Dermis blood vessel endothelial cell (primary cell): Measurements from ENCODE around the gene STX7. TPM values are rescaled to one million over a fixed set of nuclear protein-coding genes. Genes with fewer than 3 reads are reported as not detected.

Experiments used
- DNase-seq: peaks from one replicate; pipeline ENCODE4 v3.0.0; 2010
- total RNA-seq: library from RNA; depleted of rRNA; stranded (reverse); fragments of >200 nt; gene quantifications from 2 replicates; pipeline ENCODE4 v1.2.3, GENCODE V29; 2014

Gene STX7
- total RNA-seq, 1 donor from 2014 or later, result 58.9 TPM

- no peak for DNase-seq
Observed at GRCh38 chr6:132411296-132411695, 101.6 kb downstream of the STX7 start.

GRCh38 chr6:132410830-132411229 lies 102.1 kb downstream of the STX7 start:
- DNase-seq, result no peak

- DNase-seq, result no peak
Observed at GRCh38 chr6:132405143-132405915, 107.6 kb downstream of the STX7 start.

- no peak for DNase-seq
Observed at GRCh38 chr6:132404736-132405135, 108.2 kb downstream of the STX7 start.

DNA sequence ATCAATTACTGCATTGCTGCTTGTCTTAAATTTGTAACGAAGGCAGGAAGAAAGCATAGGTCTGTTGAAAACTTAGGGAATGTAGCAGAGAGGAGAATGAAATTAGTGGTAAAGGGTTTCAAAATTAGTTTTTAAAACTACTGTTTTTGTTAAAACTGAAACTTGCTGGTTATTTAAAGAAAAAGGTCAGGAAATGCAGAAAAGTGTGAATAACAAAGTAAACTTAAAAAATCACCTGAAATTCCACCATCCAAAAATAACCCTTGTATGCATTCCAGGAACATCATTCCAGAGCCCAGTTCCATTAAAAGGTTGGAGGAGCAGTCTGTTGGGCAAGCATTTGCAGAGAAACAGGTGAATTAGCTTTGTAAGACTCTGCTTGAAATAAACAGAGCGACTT lies 108.6 kb downstream of the STX7 start:
- DNase-seq, result no peak

DNA sequence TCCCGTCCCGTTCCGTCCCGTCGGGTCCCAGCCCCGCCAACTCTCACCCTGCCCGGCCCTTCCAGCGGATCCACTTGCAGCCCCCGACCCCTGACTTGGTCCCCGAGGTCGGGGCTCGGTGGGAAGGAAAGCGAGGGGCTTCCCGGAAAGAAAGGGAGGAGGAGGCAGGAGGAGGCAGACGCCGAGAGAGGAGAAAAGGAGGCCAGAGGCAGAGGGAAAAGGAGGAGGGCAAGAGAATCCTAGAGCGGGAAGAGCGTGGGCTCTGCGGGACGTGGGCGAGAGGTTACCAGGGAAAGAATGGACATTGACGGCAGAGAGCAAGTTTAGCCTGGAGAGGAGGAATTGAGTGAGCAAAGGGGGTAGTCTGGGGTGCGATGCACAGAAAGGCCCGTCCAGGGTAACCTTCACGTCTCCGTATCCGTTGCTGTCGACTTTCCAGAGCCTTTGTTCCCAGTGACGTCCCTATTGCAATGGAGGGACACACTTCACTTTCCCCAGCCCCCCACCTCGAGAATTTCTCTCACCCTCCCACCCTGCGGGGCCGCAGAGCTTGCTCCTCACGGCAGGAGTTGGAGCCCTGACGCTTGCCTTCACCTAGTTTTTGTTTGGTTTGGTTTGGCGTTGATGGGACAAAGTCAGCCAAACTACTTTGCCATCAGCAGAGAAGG lies 111.2 kb downstream of the STX7 start:
- DNase-seq, result no peak

DNA sequence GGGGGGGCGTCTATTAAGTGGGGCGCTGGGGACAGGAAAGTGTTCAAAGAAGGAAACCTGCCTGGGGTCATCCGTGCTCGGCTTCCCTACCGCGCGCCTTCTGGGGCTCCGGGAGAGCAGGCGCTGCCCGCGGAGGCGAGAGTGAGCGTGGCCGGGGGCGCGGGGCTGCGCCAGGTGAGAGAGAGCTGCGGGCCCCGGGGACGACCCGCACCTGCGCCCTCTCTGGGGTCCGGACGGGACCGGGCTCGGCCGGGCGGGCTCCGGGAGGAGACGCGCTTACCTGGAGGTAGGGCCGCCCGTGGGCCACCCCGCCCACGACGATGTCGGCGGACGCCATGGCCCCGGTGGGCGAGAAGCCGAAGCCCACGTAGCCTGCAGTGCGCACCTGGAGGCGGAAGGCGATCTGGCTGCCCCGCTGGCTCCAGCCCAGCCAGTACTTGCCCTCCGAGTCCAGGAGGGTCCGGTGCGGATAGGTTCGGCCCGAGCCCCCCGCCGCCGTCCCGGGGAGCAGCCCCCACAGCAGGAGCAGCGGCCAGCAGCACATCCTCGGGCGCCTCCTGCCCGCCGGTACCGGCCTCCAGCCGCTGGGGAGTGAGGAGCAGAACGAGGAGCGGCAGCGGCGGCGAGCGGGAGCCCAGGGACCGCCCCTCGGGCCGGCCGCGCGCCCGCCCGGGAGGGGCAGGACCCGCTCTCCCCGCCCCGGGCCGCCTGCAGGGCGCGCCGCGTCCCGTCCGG lies 111.9 kb downstream of the STX7 start, which contains the start of gene MOXD1:
Gene MOXD1, minus strand, starts transcription at position 593 of the 735 bp plus-strand sequence. Its CDS starts 49 bp downstream, at position 544.
- DNase-seq, result peak; percentile 30

DNA sequence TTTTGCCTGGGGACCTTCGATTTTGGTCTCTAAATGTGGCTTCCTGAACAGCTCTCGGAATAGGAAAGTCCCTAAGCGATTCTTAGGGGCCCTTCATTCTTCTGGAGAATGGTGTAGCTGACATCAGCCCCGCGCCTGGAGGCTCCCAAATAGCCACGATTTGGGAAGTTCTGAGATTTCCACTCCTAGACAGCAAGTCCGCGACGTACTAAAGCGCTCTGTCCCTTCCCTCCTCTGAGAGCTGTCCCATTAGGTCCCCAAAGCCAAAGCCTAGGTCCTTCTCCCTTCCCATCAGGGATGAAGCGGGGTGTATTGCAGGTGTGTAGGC lies 112.4 kb downstream of the STX7 start:
- no peak for DNase-seq

- no peak for DNase-seq
Observed at GRCh38 chr6:132399376-132400074, 113.4 kb downstream of the STX7 start.

Other genes with a start within 250 kb of the STX7 start
- 0.34 and 0.65 TPM in 2 replicates for gene MOXD1, start 111.6 kb downstream of the STX7 start, total RNA-seq
- not detected in 2 replicates for gene TAAR9, start 25.2 kb upstream of the STX7 start, total RNA-seq
- not detected in 2 replicates for gene TAAR8, start 39.6 kb upstream of the STX7 start, total RNA-seq
- gene TAAR6, start 57.2 kb upstream of the STX7 start, total RNA-seq, result not detected in 2 replicates
- gene TAAR5, start 76.6 kb upstream of the STX7 start, total RNA-seq, result not detected in 2 replicates
- not detected in 2 replicates for gene TAAR2, start 111.2 kb upstream of the STX7 start, total RNA-seq
- not detected in 2 replicates for gene TAAR1, start 146.1 kb upstream of the STX7 start, total RNA-seq
- gene VNN1, start 200.9 kb upstream of the STX7 start, total RNA-seq, result not detected in 2 replicates
- not detected in 2 replicates for gene VNN2, start 244.8 kb upstream of the STX7 start, total RNA-seq